OCI-LY3 (cell line): ENCODE measurements around the gene RPL22L1.

ENCODE experiments used
- CTCF ChIP-seq: fragments of 200-600, 300-600 bp; sonication (generic); IDR thresholded peaks from 2 replicates; pipeline ENCODE4 v1.5.1; 2014; ENCODE audit warnings: antibody characterized with exemption, low read length, low read depth
- EZH2phosphoT487 ChIP-seq: fragments of 200-600 bp; shearing (Covaris generic); IDR thresholded peaks from 2 replicates; pipeline ENCODE4 v1.6.1; 2018; ENCODE audit warnings: antibody characterized with exemption, mixed run types, low read depth

GRCh38 chr3:170905862-170906261, 35.9 kb upstream of the RPL22L1 start:
- TF ChIP-seq CTCF (no peak), EZH2phosphoT487 (no peak)
